HG03139 (cell line): ENCODE measurements around the gene INVS.
A peak's percentile ranks its signal among the peaks of the same experiment; 100 is the strongest.
"Not testable (repeated sequence)": the region's sequence is repeated elsewhere in the genome, so short reads cannot be mapped to it uniquely, and the experiment has no call there.

Experiments used
- ATAC-seq: cut with Tn5 transposase; IDR thresholded peaks from one replicate; pipeline ENCODE4 v1.9.1; 2021; ENCODE audit not compliant: unreplicated experiment

INVS gene

GRCh38 chr9:100083448-100084127 is 15.5 kb upstream of the INVS start:
- peak; percentile 39 for ATAC-seq

GRCh38 chr9:100084128-100084453 is 15.0 kb upstream of the INVS start:
- no peak for ATAC-seq

GRCh38 chr9:100084734-100085133 is 14.3 kb upstream of the INVS start:
- ATAC-seq, result peak; percentile 66

- no peak for ATAC-seq
Observed at GRCh38 chr9:100086097-100086635, 12.9 kb upstream of the INVS start.

GRCh38 chr9:100087218-100087617 is 11.8 kb upstream of the INVS start:
- ATAC-seq, result no peak

- ATAC-seq, result no peak
Observed at GRCh38 chr9:100088202-100088601, 10.8 kb upstream of the INVS start.

GRCh38 chr9:100090880-100091279 is 8.2 kb upstream of the INVS start:
- ATAC-seq, result no peak

- no peak for ATAC-seq
Observed at GRCh38 chr9:100091650-100092049, 7.4 kb upstream of the INVS start.

GRCh38 chr9:100092066-100092465 is 7.0 kb upstream of the INVS start:
- no peak for ATAC-seq

- ATAC-seq, result not testable (repeated sequence)
Observed at GRCh38 chr9:100094411-100094810, 4.6 kb upstream of the INVS start.

GRCh38 chr9:100096378-100096916 is 2.6 kb upstream of the INVS start:
- ATAC-seq, result no peak

GRCh38 chr9:100098046-100098886 is 777 bp upstream of the INVS start:
- peak; percentile 14 for ATAC-seq

GRCh38 chr9:100099722-100100042 is 639 bp downstream of the INVS start:
- no peak for ATAC-seq

- no peak for ATAC-seq
Observed at GRCh38 chr9:100100146-100100667, 1.2 kb downstream of the INVS start.

GRCh38 chr9:100101608-100102007 is 2.6 kb downstream of the INVS start:
- ATAC-seq, result no peak

GRCh38 chr9:100104314-100104713 is 5.3 kb downstream of the INVS start:
- no peak for ATAC-seq

- ATAC-seq, result no peak
Observed at GRCh38 chr9:100105861-100106260, 6.8 kb downstream of the INVS start.

GRCh38 chr9:100106616-100107015 is 7.6 kb downstream of the INVS start:
- ATAC-seq, result no peak

GRCh38 chr9:100108559-100108958 is 9.5 kb downstream of the INVS start:
- no peak for ATAC-seq

- no peak for ATAC-seq
Observed at GRCh38 chr9:100111235-100111634, 12.2 kb downstream of the INVS start.

- no peak for ATAC-seq
Observed at GRCh38 chr9:100112677-100113336, 13.8 kb downstream of the INVS start.
